WTC11 (cell line): ENCODE measurements around the gene CD68. TPM values are rescaled to one million over a fixed set of nuclear protein-coding genes. Genes with fewer than 3 reads are reported as not detected.
A peak's percentile ranks its signal among the peaks of the same experiment; 100 is the strongest.

Source experiments
- ATAC-seq: fragments of 200-7000 bp; cut with Tn5 transposase; 2 replicates; pipeline ENCODE4 v1.10.0; 2021; ENCODE audit warnings: mild to moderate bottlenecking, moderate library complexity
- CTCF ChIA-PET: fragments of 300-600 bp; sonication (Branson Sonifier 250); formaldehyde crosslinking; loops from one replicate; lab custom pipeline; 2021; ENCODE audit warnings: antibody characterized with exemption; lab: Charles Lee
- POLR2A ChIA-PET: fragments of 350-600 bp; sonication (Branson Sonifier 250); formaldehyde crosslinking; loops from one replicate; lab custom pipeline; 2021; ENCODE audit warnings: antibody characterized with exemption; lab: Charles Lee
- DNase-seq: peaks from one replicate; pipeline ENCODE4 v3.0.0; 2021; ENCODE audit warnings: low spot score
- H3K27ac Mint-ChIP-seq: 2 replicates; pipeline ENCODE4 v1.8.0; 2021; ENCODE audit warnings: mixed read lengths
- H3K27me3 Mint-ChIP-seq: 2 replicates; pipeline ENCODE4 v1.8.0; 2021; ENCODE audit warnings: low read depth, mild to moderate bottlenecking, moderate library complexity, mixed read lengths
- H3K36me3 Mint-ChIP-seq: 2 replicates; pipeline ENCODE4 v1.8.0; 2021; ENCODE audit warnings: mixed read lengths
- H3K4me1 Mint-ChIP-seq: 2 replicates; pipeline ENCODE4 v1.8.0; 2022; ENCODE audit warnings: mixed read lengths
- H3K4me3 Mint-ChIP-seq: 2 replicates; pipeline ENCODE4 v1.8.0; 2021; ENCODE audit warnings: mild to moderate bottlenecking, moderate library complexity, mixed read lengths
- H3K9me3 Mint-ChIP-seq: 2 replicates; pipeline ENCODE4 v1.8.0; 2021; ENCODE audit warnings: mixed read lengths
- CREM ChIP-seq: sonication (generic); formaldehyde crosslinking; IDR thresholded peaks from 2 replicates; pipeline ENCODE4 v1.8.1; 2022; ENCODE audit warnings: mild to moderate bottlenecking, missing genetic modification reagents, moderate library complexity
- ETV6 ChIP-seq: sonication (generic); formaldehyde crosslinking; IDR thresholded peaks from 2 replicates; pipeline ENCODE4 v1.8.1; 2022; ENCODE audit warnings: mild to moderate bottlenecking, missing genetic modification reagents
- FOXP1 ChIP-seq: sonication (generic); formaldehyde crosslinking; IDR thresholded peaks from 2 replicates; pipeline ENCODE4 v1.8.0; 2022; ENCODE audit warnings: missing genetic modification reagents, mild to moderate bottlenecking, moderate library complexity, borderline replicate concordance
- GABPB1 ChIP-seq: sonication (generic); formaldehyde crosslinking; IDR thresholded peaks from 2 replicates; pipeline ENCODE4 v1.8.1; 2023; ENCODE audit warnings: mild to moderate bottlenecking, missing genetic modification reagents
- MLX ChIP-seq: sonication (generic); formaldehyde crosslinking; IDR thresholded peaks from 2 replicates; pipeline ENCODE4 v1.8.1; 2023; ENCODE audit warnings: mild to moderate bottlenecking, missing genetic modification reagents, moderate library complexity
- NR3C1 ChIP-seq: sonication (generic); formaldehyde crosslinking; conservative IDR thresholded peaks from 2 replicates; pipeline ENCODE4 v1.8.1; 2023; ENCODE audit warnings: low read depth, mild to moderate bottlenecking, missing genetic modification reagents
- RELA ChIP-seq: sonication (generic); formaldehyde crosslinking; IDR thresholded peaks from 2 replicates; pipeline ENCODE4 v1.8.1; 2022; ENCODE audit warnings: missing genetic modification reagents, mild to moderate bottlenecking, borderline replicate concordance
- SMAD4 ChIP-seq: sonication (generic); formaldehyde crosslinking; IDR thresholded peaks from 2 replicates; pipeline ENCODE4 v1.8.0; 2022; ENCODE audit warnings: mild to moderate bottlenecking, missing genetic modification reagents
- TP53 ChIP-seq: sonication (generic); formaldehyde crosslinking; IDR thresholded peaks from 2 replicates; pipeline ENCODE4 v1.8.1; 2023; ENCODE audit warnings: mild to moderate bottlenecking, missing genetic modification reagents
- ZNF138 ChIP-seq: sonication (generic); formaldehyde crosslinking; conservative IDR thresholded peaks from 2 replicates; pipeline ENCODE4 v1.8.1; 2022; ENCODE audit warnings: mild to moderate bottlenecking, moderate library complexity, missing genetic modification reagents
- ZNF263 ChIP-seq: sonication (generic); formaldehyde crosslinking; IDR thresholded peaks from 2 replicates; pipeline ENCODE4 v1.8.1; 2022; ENCODE audit warnings: low read depth, mild to moderate bottlenecking, moderate library complexity, missing genetic modification reagents
- total RNA-seq: library from RNA; stranded (reverse); gene quantifications from 3 replicates; pipeline ENCODE4 v1.2.3, GENCODE V29; 2021
- TF ChIP-seq, protein P1 (sequence below): sonication (generic); formaldehyde crosslinking; IDR thresholded peaks from 2 replicates; pipeline ENCODE4 v1.8.0; 2022; ENCODE audit warnings: mild to moderate bottlenecking, missing genetic modification reagents
- TF ChIP-seq, protein P2 (sequence below): sonication (generic); formaldehyde crosslinking; IDR thresholded peaks from 2 replicates; pipeline ENCODE4 v1.8.0; 2023; ENCODE audit warnings: missing genetic modification reagents, mild to moderate bottlenecking, borderline replicate concordance
- TF ChIP-seq, protein P3 (sequence below): sonication (generic); formaldehyde crosslinking; IDR thresholded peaks from 2 replicates; pipeline ENCODE4 v1.8.1; 2023; ENCODE audit warnings: mild to moderate bottlenecking, moderate library complexity, missing genetic modification reagents
- TF ChIP-seq, protein P4 (sequence below): sonication (generic); formaldehyde crosslinking; IDR thresholded peaks from 2 replicates; pipeline ENCODE4 v1.8.1; 2022; ENCODE audit warnings: mild to moderate bottlenecking, moderate library complexity, missing genetic modification reagents
- TF ChIP-seq, protein P5 (sequence below): sonication (generic); formaldehyde crosslinking; IDR thresholded peaks from 2 replicates; pipeline ENCODE4 v1.8.0; 2023; ENCODE audit warnings: missing genetic modification reagents
- TF ChIP-seq, protein P6 (sequence below): sonication (generic); formaldehyde crosslinking; IDR thresholded peaks from 2 replicates; pipeline ENCODE4 v1.8.1; 2023; ENCODE audit warnings: mild to moderate bottlenecking, missing genetic modification reagents, borderline replicate concordance
- TF ChIP-seq, protein P7 (sequence below): fragments of 250-450 bp; sonication (Bioruptor Pico); IDR thresholded peaks from 2 replicates; pipeline ENCODE4 v1.9.0; 2021; ENCODE audit warnings: mild to moderate bottlenecking

Gene CD68
- total RNA-seq, 1 experiment from 2014 or later = 0.72 TPM

DNA sequence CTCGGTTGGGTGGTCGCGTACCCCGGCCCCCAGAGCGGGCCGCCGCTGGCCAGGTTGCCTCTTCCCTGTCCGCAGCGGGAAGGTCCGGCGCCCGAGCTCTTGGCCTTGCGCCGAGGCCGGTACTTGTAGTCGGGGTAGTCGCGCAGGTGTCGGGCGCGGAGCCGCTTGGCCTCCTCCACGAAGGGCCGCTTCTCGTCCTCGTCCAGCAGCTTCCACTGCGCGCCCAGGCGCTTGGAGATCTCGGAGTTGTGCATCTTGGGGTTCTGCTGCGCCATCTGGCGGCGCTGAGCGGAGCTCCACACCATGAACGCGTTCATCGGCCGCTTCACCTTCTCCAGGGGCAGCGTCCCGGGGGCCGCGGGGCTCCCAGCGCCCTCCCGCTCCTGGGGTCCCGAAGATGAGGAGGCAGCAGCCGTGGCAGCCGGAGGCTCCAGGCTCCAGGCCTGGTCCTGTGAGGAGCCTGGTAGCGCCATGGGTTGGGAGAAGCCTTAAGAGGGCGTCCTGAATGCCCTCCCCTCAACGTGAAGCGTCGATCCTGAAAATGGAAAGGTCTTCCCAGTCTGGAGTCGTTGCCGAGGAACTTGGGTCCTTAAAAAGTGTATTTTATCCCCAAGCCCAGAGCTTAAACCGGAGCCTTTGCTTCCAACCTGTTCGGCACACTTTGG is 9.9 kb downstream of the CD68 start:
- POLR2A ChIA-PET = interaction anchor here (0.6 to 4.6 kb wide), 19 partner anchors 9 to 186 kb away, joined by 3 to 41 read pairs (median 4); partner anchors contain the start of genes ATP1B2, CD68, EFNB3 and SAT2
- Mint-ChIP-seq H3K27me3 (no peaks in the 10 kb centered on the region), H3K9me3 (no peaks in the 10 kb centered on the region), H3K4me3 (peak overlapping the region; percentile 70), H3K36me3 (peaks cover 42% of the 10 kb centered on the region), H3K4me1 (peaks cover 38% of the 10 kb centered on the region), H3K27ac (peak overlapping the region; percentile 79)
- DNase-seq = peak; percentile 91
- CTCF ChIA-PET = interaction anchor here (0.6 to 4.3 kb wide), 54 partner anchors 9 to 375 kb away, joined by 3 to 61 read pairs (median 5); partner anchors contain the start of genes ACAP1, ATP1B2, CD68 and DNAH2
- peak; percentile 71 for ATAC-seq
- TF ChIP-seq, protein P1, sequence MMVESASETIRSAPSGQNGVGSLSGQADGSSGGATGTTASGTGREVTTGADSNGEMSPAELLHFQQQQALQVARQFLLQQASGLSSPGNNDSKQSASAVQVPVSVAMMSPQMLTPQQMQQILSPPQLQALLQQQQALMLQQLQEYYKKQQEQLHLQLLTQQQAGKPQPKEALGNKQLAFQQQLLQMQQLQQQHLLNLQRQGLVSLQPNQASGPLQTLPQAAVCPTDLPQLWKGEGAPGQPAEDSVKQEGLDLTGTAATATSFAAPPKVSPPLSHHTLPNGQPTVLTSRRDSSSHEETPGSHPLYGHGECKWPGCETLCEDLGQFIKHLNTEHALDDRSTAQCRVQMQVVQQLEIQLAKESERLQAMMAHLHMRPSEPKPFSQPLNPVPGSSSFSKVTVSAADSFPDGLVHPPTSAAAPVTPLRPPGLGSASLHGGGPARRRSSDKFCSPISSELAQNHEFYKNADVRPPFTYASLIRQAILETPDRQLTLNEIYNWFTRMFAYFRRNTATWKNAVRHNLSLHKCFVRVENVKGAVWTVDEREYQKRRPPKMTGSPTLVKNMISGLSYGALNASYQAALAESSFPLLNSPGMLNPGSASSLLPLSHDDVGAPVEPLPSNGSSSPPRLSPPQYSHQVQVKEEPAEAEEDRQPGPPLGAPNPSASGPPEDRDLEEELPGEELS (CRISPR knock-in tag) = no peak; the same call in 1 of the 2 replicates
- TF ChIP-seq, protein P2, sequence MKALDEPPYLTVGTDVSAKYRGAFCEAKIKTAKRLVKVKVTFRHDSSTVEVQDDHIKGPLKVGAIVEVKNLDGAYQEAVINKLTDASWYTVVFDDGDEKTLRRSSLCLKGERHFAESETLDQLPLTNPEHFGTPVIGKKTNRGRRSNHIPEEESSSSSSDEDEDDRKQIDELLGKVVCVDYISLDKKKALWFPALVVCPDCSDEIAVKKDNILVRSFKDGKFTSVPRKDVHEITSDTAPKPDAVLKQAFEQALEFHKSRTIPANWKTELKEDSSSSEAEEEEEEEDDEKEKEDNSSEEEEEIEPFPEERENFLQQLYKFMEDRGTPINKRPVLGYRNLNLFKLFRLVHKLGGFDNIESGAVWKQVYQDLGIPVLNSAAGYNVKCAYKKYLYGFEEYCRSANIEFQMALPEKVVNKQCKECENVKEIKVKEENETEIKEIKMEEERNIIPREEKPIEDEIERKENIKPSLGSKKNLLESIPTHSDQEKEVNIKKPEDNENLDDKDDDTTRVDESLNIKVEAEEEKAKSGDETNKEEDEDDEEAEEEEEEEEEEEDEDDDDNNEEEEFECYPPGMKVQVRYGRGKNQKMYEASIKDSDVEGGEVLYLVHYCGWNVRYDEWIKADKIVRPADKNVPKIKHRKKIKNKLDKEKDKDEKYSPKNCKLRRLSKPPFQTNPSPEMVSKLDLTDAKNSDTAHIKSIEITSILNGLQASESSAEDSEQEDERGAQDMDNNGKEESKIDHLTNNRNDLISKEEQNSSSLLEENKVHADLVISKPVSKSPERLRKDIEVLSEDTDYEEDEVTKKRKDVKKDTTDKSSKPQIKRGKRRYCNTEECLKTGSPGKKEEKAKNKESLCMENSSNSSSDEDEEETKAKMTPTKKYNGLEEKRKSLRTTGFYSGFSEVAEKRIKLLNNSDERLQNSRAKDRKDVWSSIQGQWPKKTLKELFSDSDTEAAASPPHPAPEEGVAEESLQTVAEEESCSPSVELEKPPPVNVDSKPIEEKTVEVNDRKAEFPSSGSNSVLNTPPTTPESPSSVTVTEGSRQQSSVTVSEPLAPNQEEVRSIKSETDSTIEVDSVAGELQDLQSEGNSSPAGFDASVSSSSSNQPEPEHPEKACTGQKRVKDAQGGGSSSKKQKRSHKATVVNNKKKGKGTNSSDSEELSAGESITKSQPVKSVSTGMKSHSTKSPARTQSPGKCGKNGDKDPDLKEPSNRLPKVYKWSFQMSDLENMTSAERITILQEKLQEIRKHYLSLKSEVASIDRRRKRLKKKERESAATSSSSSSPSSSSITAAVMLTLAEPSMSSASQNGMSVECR (CRISPR knock-in tag) = peak; percentile 9; the same call in 1 of the 2 replicates
- TF ChIP-seq CREM (CRISPR knock-in tag) (no peak), NR3C1 (CRISPR knock-in tag) (no peak), FOXP1 (CRISPR knock-in tag) (no peak), ZNF263 (no peak), TP53 (CRISPR knock-in tag) (0 out of 2 replicates have a peak, but pooled peaks have one; percentile 38), ETV6 (CRISPR knock-in tag) (no peak), MLX (CRISPR knock-in tag) (no peak), SMAD4 (no peak), RELA (CRISPR knock-in tag) (0 out of 2 replicates have a peak, but pooled peaks have one; percentile 52), ZNF138 (CRISPR knock-in tag) (0 out of 2 replicates have a peak, but pooled peaks have one; percentile 11), GABPB1 (CRISPR knock-in tag) (no peak)
- TF ChIP-seq, protein P3, sequence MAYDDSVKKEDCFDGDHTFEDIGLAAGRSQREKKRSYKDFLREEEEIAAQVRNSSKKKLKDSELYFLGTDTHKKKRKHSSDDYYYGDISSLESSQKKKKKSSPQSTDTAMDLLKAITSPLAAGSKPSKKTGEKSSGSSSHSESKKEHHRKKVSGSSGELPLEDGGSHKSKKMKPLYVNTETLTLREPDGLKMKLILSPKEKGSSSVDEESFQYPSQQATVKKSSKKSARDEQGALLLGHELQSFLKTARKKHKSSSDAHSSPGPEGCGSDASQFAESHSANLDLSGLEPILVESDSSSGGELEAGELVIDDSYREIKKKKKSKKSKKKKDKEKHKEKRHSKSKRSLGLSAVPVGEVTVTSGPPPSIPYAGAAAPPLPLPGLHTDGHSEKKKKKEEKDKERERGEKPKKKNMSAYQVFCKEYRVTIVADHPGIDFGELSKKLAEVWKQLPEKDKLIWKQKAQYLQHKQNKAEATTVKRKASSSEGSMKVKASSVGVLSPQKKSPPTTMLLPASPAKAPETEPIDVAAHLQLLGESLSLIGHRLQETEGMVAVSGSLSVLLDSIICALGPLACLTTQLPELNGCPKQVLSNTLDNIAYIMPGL (CRISPR knock-in tag) = peak; percentile 94; the same call in 1 of the 2 replicates
- TF ChIP-seq, protein P4, sequence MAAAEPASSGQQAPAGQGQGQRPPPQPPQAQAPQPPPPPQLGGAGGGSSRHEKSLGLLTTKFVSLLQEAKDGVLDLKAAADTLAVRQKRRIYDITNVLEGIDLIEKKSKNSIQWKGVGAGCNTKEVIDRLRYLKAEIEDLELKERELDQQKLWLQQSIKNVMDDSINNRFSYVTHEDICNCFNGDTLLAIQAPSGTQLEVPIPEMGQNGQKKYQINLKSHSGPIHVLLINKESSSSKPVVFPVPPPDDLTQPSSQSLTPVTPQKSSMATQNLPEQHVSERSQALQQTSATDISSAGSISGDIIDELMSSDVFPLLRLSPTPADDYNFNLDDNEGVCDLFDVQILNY (CRISPR knock-in tag) = peak; percentile 64; the same call in 1 of the 2 replicates
- TF ChIP-seq, protein P5, sequence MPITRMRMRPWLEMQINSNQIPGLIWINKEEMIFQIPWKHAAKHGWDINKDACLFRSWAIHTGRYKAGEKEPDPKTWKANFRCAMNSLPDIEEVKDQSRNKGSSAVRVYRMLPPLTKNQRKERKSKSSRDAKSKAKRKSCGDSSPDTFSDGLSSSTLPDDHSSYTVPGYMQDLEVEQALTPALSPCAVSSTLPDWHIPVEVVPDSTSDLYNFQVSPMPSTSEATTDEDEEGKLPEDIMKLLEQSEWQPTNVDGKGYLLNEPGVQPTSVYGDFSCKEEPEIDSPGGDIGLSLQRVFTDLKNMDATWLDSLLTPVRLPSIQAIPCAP = no peak
- TF ChIP-seq, protein P6, sequence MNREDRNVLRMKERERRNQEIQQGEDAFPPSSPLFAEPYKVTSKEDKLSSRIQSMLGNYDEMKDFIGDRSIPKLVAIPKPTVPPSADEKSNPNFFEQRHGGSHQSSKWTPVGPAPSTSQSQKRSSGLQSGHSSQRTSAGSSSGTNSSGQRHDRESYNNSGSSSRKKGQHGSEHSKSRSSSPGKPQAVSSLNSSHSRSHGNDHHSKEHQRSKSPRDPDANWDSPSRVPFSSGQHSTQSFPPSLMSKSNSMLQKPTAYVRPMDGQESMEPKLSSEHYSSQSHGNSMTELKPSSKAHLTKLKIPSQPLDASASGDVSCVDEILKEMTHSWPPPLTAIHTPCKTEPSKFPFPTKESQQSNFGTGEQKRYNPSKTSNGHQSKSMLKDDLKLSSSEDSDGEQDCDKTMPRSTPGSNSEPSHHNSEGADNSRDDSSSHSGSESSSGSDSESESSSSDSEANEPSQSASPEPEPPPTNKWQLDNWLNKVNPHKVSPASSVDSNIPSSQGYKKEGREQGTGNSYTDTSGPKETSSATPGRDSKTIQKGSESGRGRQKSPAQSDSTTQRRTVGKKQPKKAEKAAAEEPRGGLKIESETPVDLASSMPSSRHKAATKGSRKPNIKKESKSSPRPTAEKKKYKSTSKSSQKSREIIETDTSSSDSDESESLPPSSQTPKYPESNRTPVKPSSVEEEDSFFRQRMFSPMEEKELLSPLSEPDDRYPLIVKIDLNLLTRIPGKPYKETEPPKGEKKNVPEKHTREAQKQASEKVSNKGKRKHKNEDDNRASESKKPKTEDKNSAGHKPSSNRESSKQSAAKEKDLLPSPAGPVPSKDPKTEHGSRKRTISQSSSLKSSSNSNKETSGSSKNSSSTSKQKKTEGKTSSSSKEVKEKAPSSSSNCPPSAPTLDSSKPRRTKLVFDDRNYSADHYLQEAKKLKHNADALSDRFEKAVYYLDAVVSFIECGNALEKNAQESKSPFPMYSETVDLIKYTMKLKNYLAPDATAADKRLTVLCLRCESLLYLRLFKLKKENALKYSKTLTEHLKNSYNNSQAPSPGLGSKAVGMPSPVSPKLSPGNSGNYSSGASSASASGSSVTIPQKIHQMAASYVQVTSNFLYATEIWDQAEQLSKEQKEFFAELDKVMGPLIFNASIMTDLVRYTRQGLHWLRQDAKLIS (CRISPR knock-in tag) = no peak
- TF ChIP-seq, protein P7, sequence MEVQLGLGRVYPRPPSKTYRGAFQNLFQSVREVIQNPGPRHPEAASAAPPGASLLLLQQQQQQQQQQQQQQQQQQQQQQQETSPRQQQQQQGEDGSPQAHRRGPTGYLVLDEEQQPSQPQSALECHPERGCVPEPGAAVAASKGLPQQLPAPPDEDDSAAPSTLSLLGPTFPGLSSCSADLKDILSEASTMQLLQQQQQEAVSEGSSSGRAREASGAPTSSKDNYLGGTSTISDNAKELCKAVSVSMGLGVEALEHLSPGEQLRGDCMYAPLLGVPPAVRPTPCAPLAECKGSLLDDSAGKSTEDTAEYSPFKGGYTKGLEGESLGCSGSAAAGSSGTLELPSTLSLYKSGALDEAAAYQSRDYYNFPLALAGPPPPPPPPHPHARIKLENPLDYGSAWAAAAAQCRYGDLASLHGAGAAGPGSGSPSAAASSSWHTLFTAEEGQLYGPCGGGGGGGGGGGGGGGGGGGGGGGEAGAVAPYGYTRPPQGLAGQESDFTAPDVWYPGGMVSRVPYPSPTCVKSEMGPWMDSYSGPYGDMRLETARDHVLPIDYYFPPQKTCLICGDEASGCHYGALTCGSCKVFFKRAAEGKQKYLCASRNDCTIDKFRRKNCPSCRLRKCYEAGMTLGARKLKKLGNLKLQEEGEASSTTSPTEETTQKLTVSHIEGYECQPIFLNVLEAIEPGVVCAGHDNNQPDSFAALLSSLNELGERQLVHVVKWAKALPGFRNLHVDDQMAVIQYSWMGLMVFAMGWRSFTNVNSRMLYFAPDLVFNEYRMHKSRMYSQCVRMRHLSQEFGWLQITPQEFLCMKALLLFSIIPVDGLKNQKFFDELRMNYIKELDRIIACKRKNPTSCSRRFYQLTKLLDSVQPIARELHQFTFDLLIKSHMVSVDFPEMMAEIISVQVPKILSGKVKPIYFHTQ = no peak
